ENCODE measurements around the gene BRPF1.

Gene BRPF1

DNA sequence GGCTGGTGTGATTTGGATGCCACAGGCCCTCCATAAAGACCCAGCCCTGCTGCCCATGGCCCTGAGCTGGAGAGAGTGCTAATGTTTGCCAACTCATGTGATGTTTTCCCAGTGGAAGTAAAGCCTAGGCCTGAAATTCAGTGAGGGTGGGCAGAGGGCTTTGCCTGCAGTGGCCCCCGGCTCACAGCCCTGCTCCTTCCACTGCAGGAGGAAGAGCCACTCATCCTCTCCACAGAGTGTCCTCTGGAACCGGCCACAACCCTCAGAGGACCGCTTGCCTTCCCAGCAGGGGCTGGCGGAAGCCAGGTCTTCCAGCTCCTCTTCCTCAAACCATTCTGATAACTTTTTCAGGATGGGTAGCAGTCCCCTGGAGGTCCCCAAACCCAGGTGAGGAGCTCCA, 41.8 kb upstream of the BRPF1 start:
- Histone ChIP-seq H3K14ac (ENCODE audit: low read length in 2 of 2) (no peak overlapping the region), H4K8ac (ENCODE audit: low read length) (no peak overlapping the region), H2BK120ac (ENCODE audit: low read depth, low read length) (no peak overlapping the region), H3K4me3 (ENCODE audit: insufficient read depth in 1 of 2, low read depth in 1 of 2, low read length in 2 of 2) (no peak overlapping the region), H3K9me3 (ENCODE audit: control insufficient read depth, low read length) (no peaks in the 10 kb centered on the region), H2AFZ (ENCODE audit: low read depth, low read length) (no peak overlapping the region), H2BK15ac (ENCODE audit: low read depth, poor library complexity, severe bottlenecking) (no peak overlapping the region), H3K36me3 (ENCODE audit: control insufficient read depth in 1 of 2, insufficient read depth in 2 of 2, low read depth in 1 of 2, low read length in 2 of 2) (peaks cover 78 to 100% of the 10 kb centered on the region in 2 experiments), H3K4me2 (ENCODE audit: low read length, poor library complexity, severe bottlenecking) (no peak overlapping the region), H3K23ac (ENCODE audit: low read length in 2 of 2) (no peak overlapping the region), H3K4ac (ENCODE audit: low read depth in 1 of 2, low read length in 2 of 2) (no peak overlapping the region), H3K27me3 (ENCODE audit: control insufficient read depth in 1 of 2, insufficient read depth in 1 of 2, low read length in 2 of 2) (no peaks in the 10 kb centered on the region), H2AK5ac (ENCODE audit: low read length, severe bottlenecking) (no peak overlapping the region), H3K4me1 (ENCODE audit: control insufficient read depth, insufficient read depth, low read depth, low read length) (peaks cover 4% of the 10 kb centered on the region), H2BK5ac (ENCODE audit: low read depth, low read length, poor library complexity, severe bottlenecking) (no peak overlapping the region), H3K79me1 (replicated peaks; ENCODE audit: low read length, poor library complexity, severe bottlenecking) (peaks cover 1% of the 10 kb centered on the region), H3K9ac (ENCODE audit: low read length) (no peak overlapping the region), H3K27ac (ENCODE audit: low read length, poor library complexity, severe bottlenecking) (no peak overlapping the region), H2BK12ac (ENCODE audit: low read length in 2 of 2) (no peak overlapping the region), H3K18ac (ENCODE audit: low read depth in 1 of 2, low read length in 2 of 2) (no peak overlapping the region), H4K91ac (ENCODE audit: low read length) (no peak overlapping the region)
- WGBS, result 99% methylated on average over 4 of the region's 4 CpGs
- no peak for DNase-seq

DNA sequence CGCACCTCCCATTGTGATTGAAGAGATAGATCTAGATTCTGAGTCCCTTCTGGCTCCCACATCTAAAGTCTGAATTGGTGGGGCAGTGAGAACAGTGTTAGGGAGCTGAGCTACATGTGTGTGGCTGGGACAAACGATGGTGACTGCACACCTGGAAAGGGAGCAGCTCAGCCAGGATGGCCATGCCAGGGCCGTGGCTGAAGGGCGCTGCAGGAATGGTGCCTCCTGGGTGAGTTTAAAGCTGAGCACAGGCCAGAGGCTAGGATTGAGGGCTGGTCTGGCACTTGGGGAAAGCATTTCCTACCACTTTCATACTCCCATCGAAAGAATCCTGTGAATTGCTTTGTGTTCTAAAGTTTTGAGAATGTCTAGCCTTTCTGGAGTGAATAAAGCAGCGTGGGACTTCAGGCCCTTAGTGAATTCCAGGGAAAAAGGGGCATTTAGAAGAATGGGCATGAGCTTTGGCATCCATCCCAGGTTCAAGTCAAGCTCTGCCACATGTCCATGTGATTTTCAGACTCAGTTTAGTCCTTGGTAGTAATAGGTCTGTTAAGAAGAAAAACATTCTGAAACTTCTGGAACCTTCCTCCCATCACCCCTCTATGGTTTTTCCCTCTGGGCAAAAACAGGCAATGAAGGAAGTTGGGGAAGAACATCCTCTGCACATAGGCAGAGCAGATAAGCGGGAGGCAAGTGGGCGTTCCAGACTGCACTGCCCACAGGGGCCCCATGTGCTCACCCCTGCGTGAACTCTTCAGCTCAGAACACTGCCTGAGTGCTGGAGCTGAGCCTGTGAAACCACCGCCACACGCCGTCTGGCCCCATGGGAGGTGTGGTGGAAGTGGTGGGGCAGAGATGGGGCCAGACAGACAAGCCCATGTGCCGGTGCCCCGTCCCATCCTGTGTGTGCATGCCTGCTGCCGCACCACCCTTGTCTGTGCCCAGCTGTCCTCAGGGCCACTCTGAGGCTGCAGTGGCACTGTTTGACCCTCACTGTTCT, 40.8 kb upstream of the BRPF1 start:
- Histone ChIP-seq H3K4ac (ENCODE audit: low read depth in 1 of 2, low read length in 2 of 2) (no peak overlapping the region), H3K27ac (ENCODE audit: low read length, poor library complexity, severe bottlenecking) (no peak overlapping the region), H3K18ac (ENCODE audit: low read depth in 1 of 2, low read length in 2 of 2) (no peak overlapping the region), H3K79me1 (replicated peaks; ENCODE audit: low read length, poor library complexity, severe bottlenecking) (no peaks in the 10 kb centered on the region), H3K4me3 (ENCODE audit: insufficient read depth in 1 of 2, low read depth in 1 of 2, low read length in 2 of 2) (peak overlapping the region in 1 of 2 experiments; percentile 15), H2AFZ (ENCODE audit: low read depth, low read length) (no peak overlapping the region), H4K8ac (ENCODE audit: low read length) (no peak overlapping the region), H3K9me3 (ENCODE audit: control insufficient read depth, low read length) (no peaks in the 10 kb centered on the region), H3K23ac (ENCODE audit: low read length in 2 of 2) (no peak overlapping the region), H3K4me2 (ENCODE audit: low read length, poor library complexity, severe bottlenecking) (no peak overlapping the region), H3K4me1 (ENCODE audit: control insufficient read depth, insufficient read depth, low read depth, low read length) (peaks cover 4% of the 10 kb centered on the region), H3K27me3 (ENCODE audit: control insufficient read depth in 1 of 2, insufficient read depth in 1 of 2, low read length in 2 of 2) (no peaks in the 10 kb centered on the region), H2AK5ac (ENCODE audit: low read length, severe bottlenecking) (no peak overlapping the region), H2BK5ac (ENCODE audit: low read depth, low read length, poor library complexity, severe bottlenecking) (no peak overlapping the region), H3K36me3 (ENCODE audit: control insufficient read depth in 1 of 2, insufficient read depth in 2 of 2, low read depth in 1 of 2, low read length in 2 of 2) (peaks cover 78 to 100% of the 10 kb centered on the region in 2 experiments), H3K9ac (ENCODE audit: low read length) (no peak overlapping the region), H4K91ac (ENCODE audit: low read length) (peak overlapping the region; percentile 45), H2BK12ac (ENCODE audit: low read length in 2 of 2) (no peak overlapping the region), H2BK15ac (ENCODE audit: low read depth, poor library complexity, severe bottlenecking) (no peak overlapping the region), H2BK120ac (ENCODE audit: low read depth, low read length) (no peak overlapping the region), H3K14ac (ENCODE audit: low read length in 2 of 2) (no peak overlapping the region)
- DNase-seq, result no peak
- WGBS, result 96% methylated on average over 15 of the region's 15 CpGs

DNA sequence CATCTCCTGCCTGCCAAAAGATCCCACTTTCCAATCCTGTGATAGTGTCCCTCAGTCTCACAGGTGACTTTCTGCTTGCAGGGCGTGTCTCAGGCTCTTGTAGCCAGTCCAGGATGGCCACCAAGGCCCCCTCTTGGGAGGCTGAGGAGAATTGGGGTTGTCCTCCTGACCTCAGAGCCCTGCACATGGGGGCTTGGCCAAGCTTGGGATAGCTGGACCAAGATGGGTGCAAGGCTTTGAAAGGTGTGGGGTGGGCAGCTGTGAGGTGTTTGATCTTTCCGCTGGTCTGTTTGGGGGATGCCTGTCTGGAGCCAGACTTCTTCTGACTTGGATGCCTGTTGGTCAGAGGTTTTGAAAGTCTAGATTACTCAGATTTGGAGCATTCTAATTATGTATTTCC, 39.9 kb upstream of the BRPF1 start:
- Histone ChIP-seq H3K4me1 (ENCODE audit: control insufficient read depth, insufficient read depth, low read depth, low read length) (peaks cover 4% of the 10 kb centered on the region), H3K14ac (ENCODE audit: low read length in 2 of 2) (no peak overlapping the region), H3K4ac (ENCODE audit: low read depth in 1 of 2, low read length in 2 of 2) (no peak overlapping the region), H3K79me1 (replicated peaks; ENCODE audit: low read length, poor library complexity, severe bottlenecking) (no peaks in the 10 kb centered on the region), H3K36me3 (ENCODE audit: control insufficient read depth in 1 of 2, insufficient read depth in 2 of 2, low read depth in 1 of 2, low read length in 2 of 2) (peaks cover 74 to 99% of the 10 kb centered on the region in 2 experiments), H3K27ac (ENCODE audit: low read length, poor library complexity, severe bottlenecking) (no peak overlapping the region), H2BK15ac (ENCODE audit: low read depth, poor library complexity, severe bottlenecking) (no peak overlapping the region), H2BK12ac (ENCODE audit: low read length in 2 of 2) (no peak overlapping the region), H4K91ac (ENCODE audit: low read length) (no peak overlapping the region), H2BK5ac (ENCODE audit: low read depth, low read length, poor library complexity, severe bottlenecking) (no peak overlapping the region), H4K8ac (ENCODE audit: low read length) (no peak overlapping the region), H3K4me3 (ENCODE audit: insufficient read depth in 1 of 2, low read depth in 1 of 2, low read length in 2 of 2) (no peak overlapping the region), H3K9me3 (ENCODE audit: control insufficient read depth, low read length) (no peaks in the 10 kb centered on the region), H3K9ac (ENCODE audit: low read length) (no peak overlapping the region), H3K18ac (ENCODE audit: low read depth in 1 of 2, low read length in 2 of 2) (no peak overlapping the region), H2BK120ac (ENCODE audit: low read depth, low read length) (no peak overlapping the region), H3K23ac (ENCODE audit: low read length in 2 of 2) (no peak overlapping the region), H3K27me3 (ENCODE audit: control insufficient read depth in 1 of 2, insufficient read depth in 1 of 2, low read length in 2 of 2) (no peaks in the 10 kb centered on the region), H2AFZ (ENCODE audit: low read depth, low read length) (no peak overlapping the region), H2AK5ac (ENCODE audit: low read length, severe bottlenecking) (no peak overlapping the region), H3K4me2 (ENCODE audit: low read length, poor library complexity, severe bottlenecking) (no peak overlapping the region)
- DNase-seq, result no peak
- 100% methylated on average over 1 of the region's 2 CpGs for WGBS

DNA sequence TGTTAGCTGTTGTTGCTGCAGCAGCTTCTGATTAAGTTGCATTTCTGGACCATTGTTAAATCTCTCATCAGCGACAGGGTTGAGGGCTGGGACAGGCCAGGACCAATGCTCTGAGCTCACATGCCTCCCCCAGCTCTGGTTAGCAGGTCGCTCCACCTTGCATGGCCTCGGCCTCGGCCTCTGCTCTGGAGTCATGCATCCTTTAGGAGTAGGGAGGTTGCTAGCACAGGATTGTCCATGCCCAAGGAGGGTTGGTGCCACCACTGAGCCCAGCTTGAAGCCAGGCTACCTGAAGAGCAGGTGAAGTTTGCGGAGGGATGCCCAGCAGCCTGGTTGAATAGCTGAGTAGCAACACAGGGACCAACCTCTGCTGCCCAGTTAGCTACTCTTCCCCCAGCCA, 39.1 kb upstream of the BRPF1 start:
- no peaks in the 10 kb centered on the region for H3K27me3 ChIP-seq (ENCODE audit: control insufficient read depth in 1 of 2, insufficient read depth in 1 of 2, low read length in 2 of 2)
- H3K23ac ChIP-seq (ENCODE audit: low read length in 2 of 2), result no peak overlapping the region
- peak overlapping the region; percentile 24 for H4K91ac ChIP-seq (ENCODE audit: low read length)
- no peak overlapping the region for H3K4ac ChIP-seq (ENCODE audit: low read depth in 1 of 2, low read length in 2 of 2)
- H3K4me3 ChIP-seq (ENCODE audit: insufficient read depth in 1 of 2, low read depth in 1 of 2, low read length in 2 of 2), result no peak overlapping the region
- no peak for DNase-seq
- no peak overlapping the region for H2BK120ac ChIP-seq (ENCODE audit: low read depth, low read length)
- H3K79me1 ChIP-seq (replicated peaks; ENCODE audit: low read length, poor library complexity, severe bottlenecking), result peaks cover 1% of the 10 kb centered on the region
- H3K27ac ChIP-seq (ENCODE audit: low read length, poor library complexity, severe bottlenecking), result no peak overlapping the region
- H3K9me3 ChIP-seq (ENCODE audit: control insufficient read depth, low read length), result no peaks in the 10 kb centered on the region
- H4K8ac ChIP-seq (ENCODE audit: low read length), result no peak overlapping the region
- WGBS, result 97% methylated on average over 5 of the region's 5 CpGs
- H3K18ac ChIP-seq (ENCODE audit: low read depth in 1 of 2, low read length in 2 of 2), result no peak overlapping the region
- H3K9ac ChIP-seq (ENCODE audit: low read length), result no peak overlapping the region
- H3K4me1 ChIP-seq (ENCODE audit: control insufficient read depth, insufficient read depth, low read depth, low read length), result peaks cover 4% of the 10 kb centered on the region
- H3K14ac ChIP-seq (ENCODE audit: low read length in 2 of 2), result no peak overlapping the region
- no peak overlapping the region for H2AFZ ChIP-seq (ENCODE audit: low read depth, low read length)
- no peak overlapping the region for H2BK15ac ChIP-seq (ENCODE audit: low read depth, poor library complexity, severe bottlenecking)
- no peak overlapping the region for H2AK5ac ChIP-seq (ENCODE audit: low read length, severe bottlenecking)
- no peak overlapping the region for H3K4me2 ChIP-seq (ENCODE audit: low read length, poor library complexity, severe bottlenecking)
- H2BK5ac ChIP-seq (ENCODE audit: low read depth, low read length, poor library complexity, severe bottlenecking), result no peak overlapping the region
- H3K36me3 ChIP-seq (ENCODE audit: control insufficient read depth in 1 of 2, insufficient read depth in 2 of 2, low read depth in 1 of 2, low read length in 2 of 2), result peaks cover 74 to 99% of the 10 kb centered on the region in 2 experiments
- no peak overlapping the region for H2BK12ac ChIP-seq (ENCODE audit: low read length in 2 of 2)

Measured in mesenchymal stem cell (in vitro differentiated cells and primary cell).